ACC112 (cell line): Measurements from ENCODE around the gene UNC45B.
"Not testable (repeated sequence)": the region's sequence is repeated elsewhere in the genome, so short reads cannot be mapped to it uniquely, and the experiment has no call there.

Experiments used
- H2AFZ ChIP-seq: fragments of 200-600 bp; sonication (generic); one replicate; pipeline ENCODE4 v1.6.0; 2017; ENCODE audit warnings: antibody characterized with exemption, low read length; ENCODE audit not compliant: unreplicated experiment
- H3K27ac ChIP-seq: fragments of 200-600 bp; sonication (generic); 2 replicates; pipeline ENCODE4 v1.5.1; 2014; ENCODE audit warnings: low read depth, mild to moderate bottlenecking, antibody characterized with exemption, low read length, moderate library complexity
- H3K27me3 ChIP-seq: fragments of 200-600 bp; sonication (generic); 2 replicates; pipeline ENCODE4 v1.6.1; 2014; ENCODE audit warnings: mild to moderate bottlenecking, antibody characterized with exemption, low read length, moderate library complexity, mixed read lengths; ENCODE audit not compliant: insufficient read depth
- H3K36me3 ChIP-seq: fragments of 200-600 bp; sonication (generic); 2 replicates; pipeline ENCODE4 v1.6.1; 2016; ENCODE audit warnings: mild to moderate bottlenecking, antibody characterized with exemption, low read length, moderate library complexity, mixed read lengths; ENCODE audit not compliant: insufficient read depth
- H3K4me1 ChIP-seq: fragments of 200-600 bp; sonication (generic); one replicate; pipeline ENCODE4 v1.6.1; 2016; ENCODE audit warnings: low read length, mixed read lengths; ENCODE audit not compliant: insufficient read depth, unreplicated experiment, control insufficient read depth
- H3K4me3 ChIP-seq: fragments of 200-600 bp; sonication (generic); 2 replicates; pipeline ENCODE4 v1.5.1; 2014; ENCODE audit warnings: mild to moderate bottlenecking, low read depth, low read length
- H3K79me2 ChIP-seq: fragments of 200-600 bp; sonication (generic); one replicate; pipeline ENCODE4 v1.6.0; 2016; ENCODE audit warnings: low read length; ENCODE audit not compliant: control insufficient read depth, unreplicated experiment, insufficient read depth

UNC45B gene

DNA sequence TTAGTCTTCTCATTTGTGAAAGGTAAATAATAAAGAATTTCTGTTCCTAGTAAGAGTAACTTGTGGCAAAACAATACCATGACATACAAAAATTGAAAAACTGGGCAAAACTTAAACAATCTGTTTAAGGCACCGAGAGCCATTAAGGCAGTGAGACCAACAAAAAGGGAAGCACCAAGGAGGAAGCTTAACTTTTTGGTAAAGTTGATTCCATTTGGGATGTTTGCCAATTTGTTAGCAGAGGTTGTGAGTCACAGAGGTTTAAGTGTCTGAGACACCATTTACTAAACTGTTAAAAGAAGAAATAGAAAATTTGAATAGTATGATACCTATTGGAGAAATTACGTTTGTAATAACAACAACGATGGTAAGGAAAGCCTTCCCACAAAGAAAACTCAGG lies 41.7 kb downstream of the UNC45B start:
- Histone ChIP-seq H3K36me3 (no peaks in the 10 kb centered on the region), H3K27me3 (peaks cover 2% of the 10 kb centered on the region; the same call in 1 of the 2 replicates), H2AFZ (no peak overlapping the region), H3K4me1 (peaks cover 14% of the 10 kb centered on the region), H3K4me3 (no peak overlapping the region), H3K79me2 (no peaks in the 10 kb centered on the region), H3K27ac (no peak overlapping the region)

GRCh38 chr17:35191001-35191695 lies 43.5 kb downstream of the UNC45B start:
- Histone ChIP-seq H3K27me3 (no peaks in the 10 kb centered on the region), H3K36me3 (no peaks in the 10 kb centered on the region), H2AFZ (no peak overlapping the region), H3K79me2 (no peaks in the 10 kb centered on the region), H3K4me1 (peaks cover 14% of the 10 kb centered on the region), H3K27ac (no peak overlapping the region), H3K4me3 (no peak overlapping the region)

DNA sequence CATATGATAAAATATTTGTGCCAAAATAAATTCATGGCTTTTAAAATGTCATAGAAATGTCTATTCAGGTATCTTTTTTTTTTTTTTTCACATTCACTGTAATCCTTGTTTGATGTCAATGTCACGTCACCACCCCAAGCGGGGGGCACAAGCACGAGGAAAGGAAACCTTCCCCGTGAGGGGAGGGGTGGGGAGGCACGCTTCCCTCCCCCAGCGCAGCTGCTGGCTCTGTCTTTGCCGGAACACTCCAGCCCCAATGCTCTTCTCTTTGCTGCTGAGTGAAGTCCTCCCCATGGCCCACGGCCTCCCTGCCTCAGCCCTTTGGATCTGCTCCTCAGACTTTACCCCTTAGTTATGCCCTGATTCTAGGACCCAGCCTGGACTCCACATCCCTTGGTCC lies 45.1 kb downstream of the UNC45B start:
- Histone ChIP-seq H3K27ac (no peak overlapping the region), H3K4me3 (no peak overlapping the region), H3K36me3 (no peaks in the 10 kb centered on the region)

GRCh38 chr17:35194001-35194400 lies 46.4 kb downstream of the UNC45B start, which contains the start of gene SLC35G3:
SLC35G3 (minus strand) TSS chr17:35194393; CDS start chr17:35194307, 86 bp downstream.
- not testable (repeated sequence) for H2AFZ ChIP-seq, H3K36me3 ChIP-seq, H3K4me3 ChIP-seq, H3K27me3 ChIP-seq, H3K79me2 ChIP-seq, H3K27ac ChIP-seq, H3K4me1 ChIP-seq

More for the DNA sequence above, 45.1 kb downstream of the UNC45B start:
- no peak overlapping the region for H2AFZ ChIP-seq
- no peaks in the 10 kb centered on the region for H3K79me2 ChIP-seq
- peaks cover 13% of the 10 kb centered on the region for H3K4me1 ChIP-seq
- peaks cover 3% of the 10 kb centered on the region; the same call in 1 of the 2 replicates for H3K27me3 ChIP-seq

- not testable (repeated sequence) for H2AFZ ChIP-seq, H3K36me3 ChIP-seq, H3K27me3 ChIP-seq, H3K27ac ChIP-seq, H3K79me2 ChIP-seq, H3K4me1 ChIP-seq, H3K4me3 ChIP-seq
Observed at GRCh38 chr17:35195062-35195461, 47.4 kb downstream of the UNC45B start.

GRCh38 chr17:35202582-35202981 lies 55.0 kb downstream of the UNC45B start:
- H3K4me3 ChIP-seq, H3K79me2 ChIP-seq, H3K27ac ChIP-seq, H3K36me3 ChIP-seq, H3K4me1 ChIP-seq, H2AFZ ChIP-seq: not testable (repeated sequence)
- peaks cover 29% of the 10 kb centered on the region for H3K27me3 ChIP-seq

DNA sequence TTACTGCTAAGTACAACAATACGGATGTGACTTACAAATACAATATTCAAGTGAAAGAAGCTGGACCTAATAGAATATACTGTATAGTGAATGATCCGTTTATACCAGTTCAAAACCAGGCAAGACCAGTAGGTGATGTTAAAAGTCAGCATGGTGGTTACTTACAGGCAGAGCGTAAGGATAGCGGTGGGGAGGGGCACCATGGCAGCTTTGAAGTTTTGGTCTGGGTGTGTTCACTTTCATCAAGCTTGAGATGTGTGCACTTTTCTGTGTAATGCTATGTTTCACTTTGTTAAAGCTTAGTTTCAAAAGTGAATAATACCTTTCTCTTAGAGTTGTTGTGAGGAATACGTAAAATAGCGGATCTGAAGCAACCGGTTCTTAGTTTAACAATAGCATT lies 63.1 kb downstream of the UNC45B start:
- no peak overlapping the region for H3K4me3 ChIP-seq
- no peak overlapping the region for H2AFZ ChIP-seq
- no peak overlapping the region for H3K27ac ChIP-seq
- H3K27me3 ChIP-seq = peaks cover 76% of the 10 kb centered on the region
- no peaks in the 10 kb centered on the region for H3K79me2 ChIP-seq
- H3K36me3 ChIP-seq = no peaks in the 10 kb centered on the region
- no peaks in the 10 kb centered on the region for H3K4me1 ChIP-seq

DNA sequence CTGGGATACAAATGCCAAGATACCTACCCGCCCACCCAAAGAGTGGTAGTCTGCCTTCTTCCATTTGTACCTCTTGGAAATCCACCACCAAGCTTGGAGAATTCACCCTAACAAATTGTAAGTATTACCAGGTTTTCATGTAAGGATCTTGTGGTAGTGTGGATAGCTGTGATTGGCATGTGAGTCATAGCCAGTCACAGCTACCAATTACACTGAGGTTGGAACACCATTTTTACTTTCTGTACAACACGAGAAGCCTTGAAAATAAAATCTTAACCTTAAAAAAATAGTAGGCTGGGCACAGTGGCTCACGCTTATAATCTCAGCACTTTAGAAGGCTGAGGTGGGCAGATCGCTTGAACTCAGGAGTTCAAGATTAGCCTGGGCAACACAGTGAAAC lies 65.1 kb downstream of the UNC45B start:
- Histone ChIP-seq H3K4me1 (no peaks in the 10 kb centered on the region), H3K79me2 (no peaks in the 10 kb centered on the region), H2AFZ (no peak overlapping the region), H3K27me3 (peaks cover 65% of the 10 kb centered on the region), H3K4me3 (no peak overlapping the region), H3K36me3 (no peaks in the 10 kb centered on the region), H3K27ac (no peak overlapping the region)

DNA sequence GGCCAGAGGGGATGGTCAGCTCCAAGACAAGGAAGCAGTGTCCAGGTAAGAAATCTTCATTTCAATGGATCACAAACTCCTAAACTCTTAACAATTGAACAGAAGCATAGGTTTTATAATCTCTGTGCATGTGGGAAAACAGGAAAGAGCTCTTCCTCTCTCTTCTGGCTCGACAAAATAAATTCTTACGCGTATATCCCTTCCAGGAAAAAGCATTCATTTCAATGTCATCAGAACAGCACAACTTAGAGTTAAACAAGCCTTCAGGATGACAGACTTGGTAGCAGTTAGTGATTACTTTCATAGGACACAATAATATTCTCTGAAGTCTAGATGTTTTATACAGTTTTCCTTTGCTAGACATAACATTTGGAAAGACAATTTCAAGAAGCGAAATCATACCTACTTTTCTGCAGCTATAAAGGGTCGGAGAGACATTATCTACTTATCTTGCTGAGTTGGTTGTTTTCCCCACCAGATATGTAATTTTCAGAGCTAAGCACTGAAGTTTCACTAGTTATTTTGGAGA lies 65.9 kb downstream of the UNC45B start:
- Histone ChIP-seq H3K79me2 (no peaks in the 10 kb centered on the region), H3K27ac (no peak overlapping the region), H2AFZ (no peak overlapping the region), H3K36me3 (no peaks in the 10 kb centered on the region), H3K4me1 (no peaks in the 10 kb centered on the region), H3K4me3 (no peak overlapping the region), H3K27me3 (peaks cover 59% of the 10 kb centered on the region)

DNA sequence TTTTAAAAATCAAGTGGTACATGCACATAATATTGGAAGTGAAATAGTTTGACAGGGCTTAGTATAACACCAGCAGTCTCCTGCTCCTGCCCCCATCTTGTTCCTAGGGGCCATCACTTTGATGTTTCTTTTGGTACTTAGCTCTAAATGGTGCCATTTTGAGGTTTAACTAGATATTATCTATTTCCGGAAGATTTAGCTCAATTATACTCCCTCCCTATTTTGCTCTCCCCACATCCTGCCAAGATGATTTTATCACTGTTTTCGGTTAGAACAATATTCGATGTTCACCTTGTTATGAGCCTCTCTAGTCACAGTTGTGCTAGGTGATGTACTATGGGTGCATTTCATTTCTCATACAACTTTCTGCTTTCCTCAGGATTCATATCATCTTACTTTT lies 66.6 kb downstream of the UNC45B start:
- Histone ChIP-seq H3K36me3 (no peaks in the 10 kb centered on the region), H2AFZ (no peak overlapping the region), H3K4me3 (no peak overlapping the region), H3K4me1 (no peaks in the 10 kb centered on the region), H3K27me3 (peaks cover 52% of the 10 kb centered on the region), H3K79me2 (no peaks in the 10 kb centered on the region), H3K27ac (no peak overlapping the region)

DNA sequence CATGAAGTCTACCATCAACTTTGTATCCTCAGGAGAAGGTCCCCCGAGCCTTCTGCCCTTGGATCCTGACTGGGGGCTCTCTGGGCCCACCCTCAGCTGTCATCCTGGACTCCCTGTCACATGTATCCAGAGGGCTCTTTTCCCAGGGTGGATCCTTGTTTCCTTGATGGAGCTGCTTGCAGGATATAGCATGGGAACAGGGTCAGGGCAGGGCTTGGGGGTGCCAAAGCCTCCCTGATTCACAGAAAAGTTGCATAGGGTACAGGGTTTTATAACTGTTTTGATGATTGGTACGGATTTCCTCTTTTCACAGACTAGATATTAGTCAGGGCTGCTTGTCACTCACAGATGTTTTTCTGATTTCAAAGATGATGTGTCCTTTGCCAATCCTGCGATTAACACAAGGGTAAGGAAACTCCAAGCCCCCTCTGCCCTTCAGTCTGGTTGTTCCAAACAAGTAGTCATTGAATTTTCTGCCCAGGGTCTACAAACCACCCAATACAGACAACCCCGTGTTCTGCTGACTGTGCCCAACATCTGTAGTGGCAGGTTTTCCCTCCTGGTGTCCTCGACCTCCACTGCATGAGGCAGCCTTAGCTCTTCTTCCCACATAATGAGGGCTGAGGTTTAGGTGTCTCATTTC lies 67.1 kb downstream of the UNC45B start:
- Histone ChIP-seq H3K27ac (no peak overlapping the region), H3K27me3 (peaks cover 47% of the 10 kb centered on the region), H3K4me3 (no peak overlapping the region), H2AFZ (no peak overlapping the region), H3K79me2 (no peaks in the 10 kb centered on the region), H3K4me1 (no peaks in the 10 kb centered on the region), H3K36me3 (no peaks in the 10 kb centered on the region)
